ENCODE data around the gene SRSF7.
"Not testable (repeated sequence)": the region's sequence is repeated elsewhere in the genome, so short reads cannot be mapped to it uniquely, and the experiment has no call there.

The SRSF7 gene

GRCh38 chr2:38708491-38708890, 42.7 kb downstream of the SRSF7 start:
- in situ Hi-C loops (cut with MboI; ENCODE audit: low sequenced_read_pairs) = not testable (repeated sequence)

- in situ Hi-C loops (cut with MboI; ENCODE audit: low sequenced_read_pairs) = no loop called here
These were observed 44.3 kb downstream of the SRSF7 start for GRCh38 chr2:38706846-38707345.

GRCh38 chr2:38704664-38705063, 46.5 kb downstream of the SRSF7 start:
- in situ Hi-C loops (cut with MboI; ENCODE audit: low sequenced_read_pairs) = no loop called here

GRCh38 chr2:38703336-38703735, 47.8 kb downstream of the SRSF7 start:
- in situ Hi-C loops (cut with MboI; ENCODE audit: low sequenced_read_pairs) = not testable (repeated sequence)

- in situ Hi-C loops (cut with MboI; ENCODE audit: low sequenced_read_pairs) = no loop called here
These were observed 48.7 kb downstream of the SRSF7 start for GRCh38 chr2:38702413-38702812.

- in situ Hi-C loops (cut with MboI; ENCODE audit: low sequenced_read_pairs) = no loop called here
These were observed 49.6 kb downstream of the SRSF7 start for GRCh38 chr2:38701542-38701941.

- in situ Hi-C loops (cut with MboI; ENCODE audit: low sequenced_read_pairs) = no loop called here
These were observed 50.2 kb downstream of the SRSF7 start for GRCh38 chr2:38700881-38701458.

- in situ Hi-C loops (cut with MboI; ENCODE audit: low sequenced_read_pairs) = no loop called here
These were observed 50.9 kb downstream of the SRSF7 start for GRCh38 chr2:38700113-38700785.

- in situ Hi-C loops (cut with MboI; ENCODE audit: low sequenced_read_pairs) = no loop called here
These were observed 52.6 kb downstream of the SRSF7 start for GRCh38 chr2:38698467-38699003.

GRCh38 chr2:38697116-38697840, 53.9 kb downstream of the SRSF7 start:
- in situ Hi-C loops (cut with MboI; ENCODE audit: low sequenced_read_pairs) = no loop called here

Data from HL-60/S4 treated with retinoic acid at 250 ng/mL for 4 days and 3 days (cell line).